GM23338 (cell line): ENCODE data around the gene ZSCAN5C.

ENCODE experiments used
- CTCF ChIP-seq, 2 experiments: fragments of 200-600 bp in 1 of 2; sonication (generic) in 1 of 2; conservative IDR thresholded peaks; 2 replicates each; pipeline versions ENCODE4 v1.5.1 to v1.6.1; 2016 to 2017; ENCODE audit warnings: antibody characterized with exemption in 2 of 2, low read depth in 2 of 2, mild to moderate bottlenecking in 2 of 2, moderate library complexity in 1 of 2
- EZH2 ChIP-seq: fragments of 200-600 bp; sonication (generic); IDR thresholded peaks from one replicate; pipeline ENCODE4 v1.8.0; 2017; ENCODE audit warnings: antibody characterized with exemption, mild to moderate bottlenecking, low read depth; ENCODE audit not compliant: unreplicated experiment
- EZH2phosphoT487 ChIP-seq: fragments of 200-600 bp; sonication (generic); IDR thresholded peaks from one replicate; pipeline ENCODE4 v1.8.1; 2018; ENCODE audit warnings: antibody characterized with exemption; ENCODE audit not compliant: unreplicated experiment
- POLR2AphosphoS5 ChIP-seq: IDR thresholded peaks from 2 replicates; pipeline ENCODE4 v1.6.1; 2016; ENCODE audit warnings: antibody characterized with exemption, low read depth
- STAT1 ChIP-seq: IDR thresholded peaks from one replicate; pipeline ENCODE4 v1.6.1; 2016; ENCODE audit warnings: antibody characterized with exemption; ENCODE audit not compliant: unreplicated experiment

- TF ChIP-seq CTCF (conservative IDR thresholded peaks at IDR 0.05; ENCODE audit: low read depth in 2 of 2) (no peak), EZH2 (no peak), STAT1 (no peak), EZH2phosphoT487 (no peak), POLR2AphosphoS5 (no peak)
Observed at GRCh38 chr19:56177564-56178243, 24.4 kb upstream of the ZSCAN5C start.
